ENCODE data around the gene COQ5. TPM values are rescaled to one million over a fixed set of nuclear protein-coding genes. Genes with fewer than 3 reads are reported as not detected.
A peak's percentile ranks its signal among the peaks of the same experiment; 100 is the strongest.

COQ5 gene
- total RNA-seq, 1 experiment from 2014 or later = 34.1 TPM

GRCh38 chr12:120472521-120472920, 56.4 kb downstream of the COQ5 start:
- RAD21 ChIA-PET (ENCODE audit: low non-redundant PET in 1 of 2, low total read pairs in 2 of 2, uncharacterized antibody in 2 of 2, unreplicated experiment in 2 of 2) = no interaction called here
- H3K9me2 ChIP-seq (ENCODE audit: insufficient read depth) = no peaks in the 10 kb centered on the region

GRCh38 chr12:120470150-120470784, 58.7 kb downstream of the COQ5 start:
- H3K4me3 ChIP-seq (replicated peaks in 1 of 2; ENCODE audit: low read depth in 1 of 2, low read length in 2 of 2) = peak overlapping the region; percentile 80 to 89
- peak; percentile 34 for ATAC-seq
- RAD21 ChIA-PET (ENCODE audit: low non-redundant PET in 1 of 2, low total read pairs in 2 of 2, uncharacterized antibody in 2 of 2, unreplicated experiment in 2 of 2) = interaction anchor here in 1 of 2 experiments (0.5 kb wide), 1 partner anchor 68 kb away, joined by 3 read pairs; no protein-coding TSS in a partner anchor
- POLR2A ChIA-PET = interaction anchor here (0.7 to 2.5 kb wide), 4 partner anchors 13 to 269 kb away, joined by 3 to 5 read pairs (median 4); partner anchors contain the start of genes RNU4-2 and RPLP0
- peak overlapping the region; percentile 95 for H3K9ac ChIP-seq (ENCODE audit: low read length)
- peaks cover 16% of the 10 kb centered on the region; the same call in 1 of the 2 replicates for H4K20me1 ChIP-seq (ENCODE audit: insufficient read depth)
- peaks cover 12% of the 10 kb centered on the region in 2 experiments; a peak in 3 of 4 replicates for H3K36me3 ChIP-seq (ENCODE audit: control insufficient read depth in 1 of 2, insufficient read depth in 2 of 2, low read length in 2 of 2)
- intact Hi-C loops (cut with micrococcal nuclease) = no loop called here
- H3K4me2 ChIP-seq (ENCODE audit: low read length) = peak overlapping the region; percentile 91
- CTCF ChIA-PET = interaction anchor here (0.6 kb wide), 1 partner anchor 168 kb away, joined by 3 read pairs; the partner anchor contains the start of gene SIRT4
- no peaks in the 10 kb centered on the region for H3K9me2 ChIP-seq (ENCODE audit: insufficient read depth)
- H2AFZ ChIP-seq (ENCODE audit: low read depth, low read length, poor library complexity, severe bottlenecking) = no peak overlapping the region
- DNase-seq (ENCODE audit: low read depth, low spot score) = no peak
- peaks cover 62% of the 10 kb centered on the region for H3K79me2 ChIP-seq (ENCODE audit: insufficient read depth, low read length)
- H3K9me3 ChIP-seq (ENCODE audit: control insufficient read depth in 1 of 2, insufficient read depth in 1 of 2, low read depth in 1 of 2, low read length in 2 of 2) = no peaks in the 10 kb centered on the region
- peak overlapping the region; percentile 97 for H3K27ac ChIP-seq (ENCODE audit: low read depth, low read length)
- TF ChIP-seq ZFX (IDR thresholded peaks at IDR 0.05) (peak; percentile 62), FOSL1 (IDR thresholded peaks at IDR 0.05; ENCODE audit: low read depth) (no peak)
- no peaks in the 10 kb centered on the region for H3K27me3 ChIP-seq (ENCODE audit: insufficient read depth, low read length)
- TSS peak; percentile 71 for BruUV-seq (replicated peaks)
- peaks cover 37 to 67% of the 10 kb centered on the region in 2 experiments for H3K4me1 ChIP-seq (ENCODE audit: control insufficient read depth in 1 of 2, insufficient read depth in 2 of 2, low read length in 2 of 2)

More at GRCh38 chr12:120472521-120472920, 56.4 kb downstream of the COQ5 start:
- no TSS peak for BruUV-seq (replicated peaks)
- no peak overlapping the region for H2AFZ ChIP-seq (ENCODE audit: low read depth, low read length, poor library complexity, severe bottlenecking)
- no peak for ATAC-seq
- no peak for TF ChIP-seq EGR1 (IDR thresholded peaks at IDR 0.05; ENCODE audit: low read depth)
- peaks cover 40 to 74% of the 10 kb centered on the region in 2 experiments for H3K4me1 ChIP-seq (ENCODE audit: control insufficient read depth in 1 of 2, insufficient read depth in 2 of 2, low read length in 2 of 2)
- H3K79me2 ChIP-seq (ENCODE audit: insufficient read depth, low read length) = peaks cover 40% of the 10 kb centered on the region
- H3K27ac ChIP-seq (ENCODE audit: low read depth, low read length) = no peak overlapping the region
- H3K4me3 ChIP-seq (replicated peaks in 1 of 2; ENCODE audit: low read depth in 1 of 2, low read length in 2 of 2) = no peak overlapping the region
- H3K4me2 ChIP-seq (ENCODE audit: low read length) = peak overlapping the region; percentile 91; the same call in 1 of the 2 replicates
- no peak overlapping the region for H3K9ac ChIP-seq (ENCODE audit: low read length)
- no peaks in the 10 kb centered on the region for H3K36me3 ChIP-seq (ENCODE audit: control insufficient read depth in 1 of 2, insufficient read depth in 2 of 2, low read length in 2 of 2)
- intact Hi-C loops (cut with micrococcal nuclease) = no loop called here
- H3K9me3 ChIP-seq (ENCODE audit: control insufficient read depth in 1 of 2, insufficient read depth in 1 of 2, low read depth in 1 of 2, low read length in 2 of 2) = no peaks in the 10 kb centered on the region
- POLR2A ChIA-PET = no interaction called here
- no peaks in the 10 kb centered on the region for H3K27me3 ChIP-seq (ENCODE audit: insufficient read depth, low read length)
- no peak for DNase-seq (ENCODE audit: low read depth, low spot score)
- CTCF ChIA-PET = interaction anchor here (1.2 kb wide), 1 partner anchor 23 kb away, joined by 3 read pairs; the partner anchor contains the start of gene DYNLL1
- peaks cover 3% of the 10 kb centered on the region; the same call in 1 of the 2 replicates for H4K20me1 ChIP-seq (ENCODE audit: insufficient read depth)
